ENCODE measurements around the gene PLS3.
A peak's percentile ranks its signal among the peaks of the same experiment; 100 is the strongest.

The PLS3 gene

DNA sequence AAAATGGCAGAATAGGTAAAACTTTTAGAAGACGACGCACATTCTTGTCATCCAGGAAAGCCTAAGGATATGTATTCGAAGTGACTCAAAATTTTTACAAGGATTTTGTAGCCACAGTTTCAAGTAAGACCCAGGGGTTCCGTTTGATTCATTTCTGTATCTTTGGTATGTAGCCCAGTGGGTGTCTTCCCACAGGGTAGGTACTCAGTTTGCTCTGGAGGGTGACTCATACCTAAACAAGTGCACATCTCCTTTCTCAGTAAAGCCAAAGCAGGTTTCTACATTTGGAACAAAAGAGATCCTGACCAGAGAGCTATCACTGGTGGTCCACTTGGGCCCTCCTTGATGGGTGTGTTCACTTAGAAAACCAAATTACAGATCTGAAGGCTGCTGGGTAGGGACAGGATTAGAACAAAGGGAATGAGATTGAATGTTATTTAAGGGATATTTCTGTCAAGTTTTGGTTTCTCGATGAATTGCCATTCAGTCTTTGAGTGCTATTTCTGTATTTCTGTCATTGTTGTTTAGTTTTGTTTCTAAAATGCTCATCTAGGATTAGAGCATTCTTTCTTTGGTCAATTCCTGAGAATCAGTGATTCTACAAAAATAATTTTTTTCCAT is 56.1 kb downstream of the PLS3 start:
- Histone ChIP-seq H2BK15ac (ENCODE audit: low read depth, poor library complexity, severe bottlenecking) (no peak overlapping the region), H3K23ac (ENCODE audit: low read length in 2 of 2) (no peak overlapping the region), H3K18ac (ENCODE audit: low read depth in 1 of 2, low read length in 2 of 2) (no peak overlapping the region), H3K4me3 (ENCODE audit: insufficient read depth in 1 of 2, low read depth in 1 of 2, low read length in 2 of 2) (peak overlapping the region in 1 of 2 experiments; percentile 47), H2BK120ac (ENCODE audit: low read depth, low read length) (no peak overlapping the region), H3K9me3 (ENCODE audit: control insufficient read depth, low read length) (no peaks in the 10 kb centered on the region), H3K14ac (ENCODE audit: low read length in 2 of 2) (no peak overlapping the region), H4K91ac (ENCODE audit: low read length) (no peak overlapping the region), H3K4me2 (ENCODE audit: low read length, poor library complexity, severe bottlenecking) (peak overlapping the region; percentile 16), H3K27ac (ENCODE audit: low read length, poor library complexity, severe bottlenecking) (peak overlapping the region; percentile 91), H3K4ac (ENCODE audit: low read depth in 1 of 2, low read length in 2 of 2) (no peak overlapping the region), H4K8ac (ENCODE audit: low read length) (no peak overlapping the region), H2BK5ac (ENCODE audit: low read depth, low read length, poor library complexity, severe bottlenecking) (no peak overlapping the region), H3K4me1 (ENCODE audit: control insufficient read depth, insufficient read depth, low read depth, low read length) (peaks cover 1% of the 10 kb centered on the region), H3K79me1 (replicated peaks; ENCODE audit: low read length, poor library complexity, severe bottlenecking) (no peaks in the 10 kb centered on the region), H3K27me3 (ENCODE audit: control insufficient read depth in 1 of 2, insufficient read depth in 1 of 2, low read length in 2 of 2) (peaks cover 0 to 46% of the 10 kb centered on the region in 2 experiments), H2AFZ (ENCODE audit: low read depth, low read length) (no peak overlapping the region), H3K36me3 (ENCODE audit: control insufficient read depth in 1 of 2, insufficient read depth in 2 of 2, low read depth in 1 of 2, low read length in 2 of 2) (peaks cover 0 to 3% of the 10 kb centered on the region in 2 experiments), H2AK5ac (ENCODE audit: low read length, severe bottlenecking) (no peak overlapping the region), H3K9ac (ENCODE audit: low read length) (peak overlapping the region; percentile 85), H2BK12ac (ENCODE audit: low read length in 2 of 2) (no peak overlapping the region)
- WGBS = 25% methylated on average over 3 of the region's 5 CpGs
- DNase-seq = peak; percentile 66

DNA sequence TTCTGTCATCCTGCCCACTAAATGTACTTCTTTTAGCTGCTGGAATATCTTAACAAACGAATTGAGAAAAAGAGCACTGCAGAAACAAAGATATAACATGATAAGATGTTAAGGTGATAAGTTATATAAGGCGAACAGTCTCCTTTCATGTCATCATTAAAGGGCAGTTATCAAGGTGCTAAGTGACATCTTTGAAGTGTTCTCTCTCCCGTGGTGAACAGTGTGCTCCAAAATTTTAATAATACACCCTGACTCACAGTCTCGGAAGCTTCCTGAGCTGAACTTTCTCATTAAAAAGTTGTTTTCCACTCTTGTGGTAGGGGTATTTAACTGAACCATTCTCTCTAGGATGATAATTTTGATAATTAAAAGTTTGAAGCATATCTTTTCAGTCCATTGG is 61.6 kb downstream of the PLS3 start:
- H3K4ac ChIP-seq (ENCODE audit: low read depth in 1 of 2, low read length in 2 of 2) = no peak overlapping the region
- H3K14ac ChIP-seq (ENCODE audit: low read length in 2 of 2) = no peak overlapping the region
- H2AK5ac ChIP-seq (ENCODE audit: low read length, severe bottlenecking) = no peak overlapping the region
- H4K8ac ChIP-seq (ENCODE audit: low read length) = no peak overlapping the region
- no peak overlapping the region for H2BK12ac ChIP-seq (ENCODE audit: low read length in 2 of 2)
- WGBS = 100% methylated on average over 1 of the region's 4 CpGs
- H3K27ac ChIP-seq (ENCODE audit: low read length, poor library complexity, severe bottlenecking) = no peak overlapping the region
- H3K4me2 ChIP-seq (ENCODE audit: low read length, poor library complexity, severe bottlenecking) = no peak overlapping the region
- no peak overlapping the region for H3K23ac ChIP-seq (ENCODE audit: low read length in 2 of 2)
- no peak overlapping the region for H3K18ac ChIP-seq (ENCODE audit: low read depth in 1 of 2, low read length in 2 of 2)
- H2BK15ac ChIP-seq (ENCODE audit: low read depth, poor library complexity, severe bottlenecking) = no peak overlapping the region
- peaks cover 0 to 15% of the 10 kb centered on the region in 2 experiments for H3K36me3 ChIP-seq (ENCODE audit: control insufficient read depth in 1 of 2, insufficient read depth in 2 of 2, low read depth in 1 of 2, low read length in 2 of 2)
- no peak overlapping the region for H2BK120ac ChIP-seq (ENCODE audit: low read depth, low read length)
- no peaks in the 10 kb centered on the region for H3K79me1 ChIP-seq (replicated peaks; ENCODE audit: low read length, poor library complexity, severe bottlenecking)
- no peak overlapping the region for H2AFZ ChIP-seq (ENCODE audit: low read depth, low read length)
- H3K9ac ChIP-seq (ENCODE audit: low read length) = no peak overlapping the region
- H3K27me3 ChIP-seq (ENCODE audit: control insufficient read depth in 1 of 2, insufficient read depth in 1 of 2, low read length in 2 of 2) = peaks cover 0 to 39% of the 10 kb centered on the region in 2 experiments
- no peak overlapping the region for H4K91ac ChIP-seq (ENCODE audit: low read length)
- H3K4me1 ChIP-seq (ENCODE audit: control insufficient read depth, insufficient read depth, low read depth, low read length) = peaks cover 1% of the 10 kb centered on the region
- no peak for DNase-seq
- no peak overlapping the region for H3K4me3 ChIP-seq (ENCODE audit: insufficient read depth in 1 of 2, low read depth in 1 of 2, low read length in 2 of 2)
- no peaks in the 10 kb centered on the region for H3K9me3 ChIP-seq (ENCODE audit: control insufficient read depth, low read length)
- H2BK5ac ChIP-seq (ENCODE audit: low read depth, low read length, poor library complexity, severe bottlenecking) = no peak overlapping the region

DNA sequence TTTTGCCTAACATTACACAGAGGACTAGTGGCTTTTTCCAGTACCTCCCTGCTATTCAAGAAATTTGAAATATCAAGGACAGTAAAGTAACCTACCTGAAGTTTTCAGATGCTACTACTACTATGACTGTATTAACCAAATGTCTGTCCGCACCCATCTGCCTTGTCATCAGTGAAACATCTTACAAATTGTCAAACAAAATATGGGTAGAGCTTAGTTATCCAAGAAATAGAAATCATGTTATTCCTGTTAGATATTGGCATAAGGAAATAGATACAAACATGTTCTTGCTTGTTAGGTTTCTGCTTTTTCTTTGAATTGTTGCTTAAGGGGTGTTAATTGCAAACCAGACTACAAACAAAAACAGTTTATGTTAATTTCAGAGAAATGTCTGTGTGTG is 63.9 kb downstream of the PLS3 start:
- H2BK120ac ChIP-seq (ENCODE audit: low read depth, low read length) = no peak overlapping the region
- H3K9ac ChIP-seq (ENCODE audit: low read length) = peak overlapping the region; percentile 85

DNA sequence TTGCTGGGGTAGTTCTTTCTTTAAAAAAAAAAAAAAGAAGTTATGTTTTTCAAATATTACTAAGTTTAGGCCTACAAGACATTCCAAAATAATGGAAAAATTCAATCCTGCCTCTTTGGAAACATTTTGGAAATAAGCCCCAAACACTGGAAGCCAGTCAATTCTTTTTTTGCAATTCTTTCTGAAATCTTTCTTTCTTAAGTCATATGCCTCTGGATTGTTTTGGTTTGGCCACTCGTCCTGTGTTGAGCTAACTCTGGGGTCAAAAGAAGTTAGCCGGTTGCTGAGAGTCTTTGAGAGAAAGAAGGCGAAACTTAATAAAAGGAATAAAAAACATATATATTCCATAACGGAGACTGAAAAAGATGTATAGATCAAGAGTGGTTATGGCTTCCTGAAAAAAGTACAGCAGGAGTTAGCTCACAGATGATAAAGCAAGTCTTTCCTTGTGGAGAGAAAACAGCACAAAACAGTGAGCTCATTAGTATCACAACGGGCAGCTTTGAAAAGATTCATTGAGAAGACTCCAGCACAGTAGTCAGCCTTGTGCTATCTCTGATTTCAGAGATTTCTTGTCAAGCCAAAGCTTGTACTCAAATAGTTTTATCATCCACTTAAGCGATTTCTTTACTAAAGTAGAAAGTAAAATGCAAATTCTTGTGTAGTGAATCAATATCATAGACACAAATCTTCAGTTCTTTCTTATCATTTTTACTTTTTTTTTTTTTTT is 64.8 kb downstream of the PLS3 start:
- no peaks in the 10 kb centered on the region for H3K4me1 ChIP-seq (ENCODE audit: control insufficient read depth, insufficient read depth, low read depth, low read length)
- H2AK5ac ChIP-seq (ENCODE audit: low read length, severe bottlenecking) = no peak overlapping the region
- no peaks in the 10 kb centered on the region for H3K9me3 ChIP-seq (ENCODE audit: control insufficient read depth, low read length)
- no peak overlapping the region for H2BK15ac ChIP-seq (ENCODE audit: low read depth, poor library complexity, severe bottlenecking)
- no peak overlapping the region for H2AFZ ChIP-seq (ENCODE audit: low read depth, low read length)
- H3K36me3 ChIP-seq (ENCODE audit: control insufficient read depth in 1 of 2, insufficient read depth in 2 of 2, low read depth in 1 of 2, low read length in 2 of 2) = peaks cover 0 to 33% of the 10 kb centered on the region in 2 experiments
- H3K79me1 ChIP-seq (replicated peaks; ENCODE audit: low read length, poor library complexity, severe bottlenecking) = no peaks in the 10 kb centered on the region
- no peak overlapping the region for H3K23ac ChIP-seq (ENCODE audit: low read length in 2 of 2)
- no peak overlapping the region for H4K8ac ChIP-seq (ENCODE audit: low read length)
- H3K18ac ChIP-seq (ENCODE audit: low read depth in 1 of 2, low read length in 2 of 2) = no peak overlapping the region
- no peak overlapping the region for H2BK5ac ChIP-seq (ENCODE audit: low read depth, low read length, poor library complexity, severe bottlenecking)
- no peak overlapping the region for H2BK12ac ChIP-seq (ENCODE audit: low read length in 2 of 2)
- peak overlapping the region; percentile 85 for H3K9ac ChIP-seq (ENCODE audit: low read length)
- H4K91ac ChIP-seq (ENCODE audit: low read length) = no peak overlapping the region
- H3K4me3 ChIP-seq (ENCODE audit: insufficient read depth in 1 of 2, low read depth in 1 of 2, low read length in 2 of 2) = peak overlapping the region in 1 of 2 experiments; percentile 44
- 67% methylated on average over 3 of the region's 6 CpGs for WGBS
- no peak overlapping the region for H3K27ac ChIP-seq (ENCODE audit: low read length, poor library complexity, severe bottlenecking)
- no peak overlapping the region for H3K4ac ChIP-seq (ENCODE audit: low read depth in 1 of 2, low read length in 2 of 2)
- no peak overlapping the region for H2BK120ac ChIP-seq (ENCODE audit: low read depth, low read length)
- peaks cover 0 to 41% of the 10 kb centered on the region in 2 experiments for H3K27me3 ChIP-seq (ENCODE audit: control insufficient read depth in 1 of 2, insufficient read depth in 1 of 2, low read length in 2 of 2)
- H3K4me2 ChIP-seq (ENCODE audit: low read length, poor library complexity, severe bottlenecking) = no peak overlapping the region
- no peak overlapping the region for H3K14ac ChIP-seq (ENCODE audit: low read length in 2 of 2)
- peak; percentile 53 for DNase-seq

More for the DNA sequence above, 63.9 kb downstream of the PLS3 start:
- Histone ChIP-seq H3K4me1 (ENCODE audit: control insufficient read depth, insufficient read depth, low read depth, low read length) (no peaks in the 10 kb centered on the region), H2AFZ (ENCODE audit: low read depth, low read length) (no peak overlapping the region), H4K91ac (ENCODE audit: low read length) (no peak overlapping the region), H3K79me1 (replicated peaks; ENCODE audit: low read length, poor library complexity, severe bottlenecking) (no peaks in the 10 kb centered on the region), H3K27ac (ENCODE audit: low read length, poor library complexity, severe bottlenecking) (no peak overlapping the region), H4K8ac (ENCODE audit: low read length) (no peak overlapping the region), H2AK5ac (ENCODE audit: low read length, severe bottlenecking) (no peak overlapping the region), H3K36me3 (ENCODE audit: control insufficient read depth in 1 of 2, insufficient read depth in 2 of 2, low read depth in 1 of 2, low read length in 2 of 2) (peaks cover 0 to 30% of the 10 kb centered on the region in 2 experiments), H3K14ac (ENCODE audit: low read length in 2 of 2) (no peak overlapping the region), H2BK5ac (ENCODE audit: low read depth, low read length, poor library complexity, severe bottlenecking) (no peak overlapping the region), H3K23ac (ENCODE audit: low read length in 2 of 2) (no peak overlapping the region), H3K4ac (ENCODE audit: low read depth in 1 of 2, low read length in 2 of 2) (no peak overlapping the region), H3K18ac (ENCODE audit: low read depth in 1 of 2, low read length in 2 of 2) (no peak overlapping the region), H3K4me3 (ENCODE audit: insufficient read depth in 1 of 2, low read depth in 1 of 2, low read length in 2 of 2) (no peak overlapping the region), H3K9me3 (ENCODE audit: control insufficient read depth, low read length) (no peaks in the 10 kb centered on the region), H2BK12ac (ENCODE audit: low read length in 2 of 2) (no peak overlapping the region), H3K4me2 (ENCODE audit: low read length, poor library complexity, severe bottlenecking) (no peak overlapping the region), H2BK15ac (ENCODE audit: low read depth, poor library complexity, severe bottlenecking) (no peak overlapping the region), H3K27me3 (ENCODE audit: control insufficient read depth in 1 of 2, insufficient read depth in 1 of 2, low read length in 2 of 2) (peaks cover 0 to 42% of the 10 kb centered on the region in 2 experiments)
- no peak for DNase-seq
- no CpG with 5 or more reads among the region's 1 CpG for WGBS

Data from mesenchymal stem cell (in vitro differentiated cells and primary cell).